GM10248 (cell line): ENCODE measurements around the gene SLCO3A1.

Source experiments
- CTCF ChIA-PET: fragments of 300-600 bp; sonication (Branson Sonifier 250); formaldehyde crosslinking; extraction: SDS; loops from one replicate; lab custom pipeline; 2021; ENCODE audit warnings: antibody characterized with exemption; lab: Yijun Ruan, JAX
- POLR2A ChIA-PET: fragments of 350-650 bp; sonication (Branson Sonifier 250); formaldehyde crosslinking; extraction: SDS; loops from one replicate; lab custom pipeline; 2020; ENCODE audit warnings: antibody characterized with exemption; lab: Yijun Ruan, JAX
- DNase-seq: peaks from one replicate; pipeline ENCODE4 v3.0.0; 2012; ENCODE audit errors: extremely low spot score
- TF ChIP-seq, protein P1 (sequence below): IDR thresholded peaks from 2 replicates; pipeline ENCODE4 v1.5.1; 2012; ENCODE audit warnings: mild to moderate bottlenecking, low read depth; ENCODE audit errors: extremely low read depth, missing control alignments, control extremely low read depth

SLCO3A1 gene

DNA sequence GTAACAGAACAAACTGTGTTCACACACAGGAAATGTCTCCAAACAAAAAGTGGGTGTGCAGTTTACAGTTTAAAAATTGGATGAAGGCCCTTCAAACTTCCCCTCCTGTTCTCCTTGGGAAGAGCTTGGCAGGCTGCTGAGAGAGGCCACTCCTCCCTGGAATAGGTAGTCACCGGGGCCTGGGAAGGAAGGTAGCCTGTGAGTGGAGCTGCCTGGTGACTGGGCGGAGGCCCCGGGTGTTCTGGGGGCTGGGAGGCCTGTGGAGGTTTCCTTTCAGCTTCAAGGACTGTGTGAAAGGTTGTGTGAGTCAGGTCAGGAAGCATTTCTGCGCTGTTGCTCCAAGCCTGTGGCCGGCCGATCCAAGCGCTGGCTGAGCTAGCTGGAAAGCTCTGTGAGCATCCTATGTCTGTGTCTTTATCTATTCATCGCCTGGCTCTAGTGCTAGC is 14.1 kb downstream of the SLCO3A1 start:
- ChIA-PET CTCF (interaction anchor here (0.7 to 1.0 kb wide), 2 partner anchors 33 to 52 kb away, joined by 3 read pairs; no protein-coding TSS in a partner anchor), POLR2A (no interaction called here)
- no peak for DNase-seq
- TF ChIP-seq, protein P1, sequence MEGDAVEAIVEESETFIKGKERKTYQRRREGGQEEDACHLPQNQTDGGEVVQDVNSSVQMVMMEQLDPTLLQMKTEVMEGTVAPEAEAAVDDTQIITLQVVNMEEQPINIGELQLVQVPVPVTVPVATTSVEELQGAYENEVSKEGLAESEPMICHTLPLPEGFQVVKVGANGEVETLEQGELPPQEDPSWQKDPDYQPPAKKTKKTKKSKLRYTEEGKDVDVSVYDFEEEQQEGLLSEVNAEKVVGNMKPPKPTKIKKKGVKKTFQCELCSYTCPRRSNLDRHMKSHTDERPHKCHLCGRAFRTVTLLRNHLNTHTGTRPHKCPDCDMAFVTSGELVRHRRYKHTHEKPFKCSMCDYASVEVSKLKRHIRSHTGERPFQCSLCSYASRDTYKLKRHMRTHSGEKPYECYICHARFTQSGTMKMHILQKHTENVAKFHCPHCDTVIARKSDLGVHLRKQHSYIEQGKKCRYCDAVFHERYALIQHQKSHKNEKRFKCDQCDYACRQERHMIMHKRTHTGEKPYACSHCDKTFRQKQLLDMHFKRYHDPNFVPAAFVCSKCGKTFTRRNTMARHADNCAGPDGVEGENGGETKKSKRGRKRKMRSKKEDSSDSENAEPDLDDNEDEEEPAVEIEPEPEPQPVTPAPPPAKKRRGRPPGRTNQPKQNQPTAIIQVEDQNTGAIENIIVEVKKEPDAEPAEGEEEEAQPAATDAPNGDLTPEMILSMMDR = no peak

DNA sequence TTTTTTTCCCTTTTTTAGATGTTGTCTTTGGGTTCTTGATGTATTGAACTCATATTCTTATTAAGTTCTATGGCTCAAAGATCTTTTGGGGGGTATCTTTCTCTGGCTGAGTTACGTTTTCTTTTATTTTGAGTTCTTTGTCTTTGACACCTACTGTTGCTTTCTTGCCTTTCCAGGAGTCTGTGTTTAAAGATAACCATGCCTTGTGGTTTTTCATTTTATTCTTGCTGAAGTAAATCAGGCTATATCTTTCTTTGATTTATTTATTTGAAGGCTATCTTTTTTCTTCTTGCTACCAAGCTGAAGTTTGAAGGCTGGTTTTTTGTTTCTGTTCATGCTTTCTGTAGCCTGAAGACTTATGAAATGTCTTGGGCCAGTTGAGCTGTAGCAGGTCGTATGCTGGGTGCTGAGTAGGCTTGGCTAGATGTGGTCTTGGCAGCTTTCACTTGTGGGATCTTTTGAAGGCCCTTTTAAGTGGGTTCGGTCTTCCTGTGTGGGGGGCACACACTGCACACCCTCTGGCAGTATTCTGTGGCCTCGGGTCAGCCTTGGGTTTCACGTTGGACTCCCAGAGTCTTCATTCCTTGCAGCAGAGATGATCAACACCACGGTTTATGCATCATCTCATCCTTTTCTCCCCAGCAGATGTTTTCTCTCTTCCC is 17.5 kb downstream of the SLCO3A1 start:
- TF ChIP-seq, protein P1 = no peak
- ChIA-PET CTCF (no interaction called here), POLR2A (no interaction called here)
- no peak for DNase-seq

DNA sequence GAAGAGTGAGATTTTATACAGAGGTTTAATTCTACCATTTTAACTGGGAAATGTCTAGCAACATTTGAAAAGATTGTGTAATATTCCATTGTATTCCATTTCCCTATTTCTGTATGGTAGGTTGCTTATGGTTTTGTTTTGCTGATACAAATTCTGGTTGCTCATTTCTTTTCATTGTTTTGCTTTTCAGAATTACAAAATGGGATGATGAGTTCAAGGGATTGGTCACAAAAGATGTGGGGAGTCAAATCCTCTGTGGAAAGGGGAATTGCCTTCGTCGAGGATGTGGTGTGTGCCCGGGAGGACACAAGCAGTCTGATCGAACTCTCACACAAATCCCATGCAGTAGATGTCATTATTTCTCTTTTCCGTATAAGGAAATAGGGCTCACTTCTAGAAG is 18.3 kb downstream of the SLCO3A1 start:
- no peak for DNase-seq
- TF ChIP-seq, protein P1 = no peak
- POLR2A ChIA-PET = no interaction called here
- CTCF ChIA-PET = no interaction called here

DNA sequence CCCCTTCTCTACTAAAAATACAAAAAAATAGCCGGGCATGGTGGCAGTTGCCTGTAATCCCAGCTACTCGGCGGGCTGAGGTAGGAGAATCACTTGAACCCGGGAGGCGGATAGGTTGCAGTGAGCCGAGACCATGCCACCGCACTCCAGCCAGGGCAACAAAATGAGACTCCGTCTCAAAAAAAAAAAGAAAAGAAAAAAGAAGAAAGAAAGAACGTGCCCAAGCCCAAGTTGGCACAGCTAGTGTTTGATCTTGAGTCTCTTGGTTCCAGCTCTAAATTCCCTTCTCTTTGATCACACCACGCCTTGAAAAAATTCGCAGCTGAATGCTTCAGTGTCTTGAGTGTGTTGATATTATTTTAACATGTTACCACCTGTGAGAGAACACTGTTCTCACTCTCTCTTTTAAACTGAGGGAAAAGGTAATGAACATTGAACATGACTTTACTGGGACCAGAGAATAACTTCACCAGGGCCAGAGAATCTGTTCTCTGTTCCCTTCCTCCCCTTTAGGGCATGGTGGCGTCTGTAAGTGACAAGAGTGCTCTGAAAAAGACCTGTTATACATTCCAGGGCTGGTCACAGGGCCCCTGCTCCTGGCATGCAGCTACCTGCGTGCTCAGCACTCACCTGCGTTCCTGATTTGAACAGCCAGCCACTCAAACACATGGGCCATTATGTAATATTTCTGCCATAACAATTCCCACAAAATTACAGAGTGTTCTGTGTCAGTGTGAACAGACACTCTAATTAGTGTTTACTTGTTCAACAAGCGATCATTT is 19.0 kb downstream of the SLCO3A1 start:
- CTCF ChIA-PET = no interaction called here
- POLR2A ChIA-PET = no interaction called here
- TF ChIP-seq, protein P1 = no peak
- no peak for DNase-seq

DNA sequence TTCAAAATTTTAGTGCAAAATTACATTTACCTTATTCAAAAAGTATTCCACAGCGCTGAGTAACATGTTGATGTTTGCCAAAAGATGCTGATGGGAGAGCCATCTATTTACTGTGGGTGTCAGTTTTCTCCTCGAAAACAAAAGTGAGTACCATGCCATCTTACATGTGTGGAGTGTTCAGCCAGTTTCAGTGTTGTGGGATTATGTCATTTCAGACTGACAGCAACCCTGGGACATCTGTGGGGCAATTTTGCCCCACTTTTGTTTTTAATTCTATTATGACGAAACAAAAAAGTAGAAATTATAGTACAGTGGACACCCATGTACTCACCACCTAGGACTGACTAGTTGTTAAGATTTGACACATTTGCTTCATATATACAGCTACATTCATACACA is 19.6 kb downstream of the SLCO3A1 start:
- ChIA-PET CTCF (no interaction called here), POLR2A (no interaction called here)
- no peak for DNase-seq
- TF ChIP-seq, protein P1 = no peak

DNA sequence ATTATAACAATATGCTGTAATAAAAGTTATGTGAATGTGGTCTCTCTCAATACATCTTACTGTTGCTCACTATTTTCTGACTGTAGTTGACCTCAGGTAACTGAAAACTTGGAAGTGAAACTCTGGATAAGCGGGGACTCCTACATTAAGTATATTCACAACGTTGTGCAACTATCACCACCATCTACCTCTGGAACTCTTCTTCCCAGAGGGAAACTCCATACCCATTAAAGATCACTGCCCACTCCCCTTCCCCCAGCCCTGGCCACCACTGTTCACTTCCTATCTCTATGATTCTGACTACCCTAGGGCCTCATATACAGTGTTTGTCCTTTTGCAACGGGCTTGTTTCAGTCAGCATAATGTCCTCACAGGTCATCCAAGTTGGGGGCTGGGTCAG is 20.7 kb downstream of the SLCO3A1 start:
- TF ChIP-seq, protein P1 = no peak
- DNase-seq = no peak
- POLR2A ChIA-PET = no interaction called here
- CTCF ChIA-PET = no interaction called here
